ENCODE measurements around the gene CCDC78.

- TF ChIP-seq CTCF (IDR thresholded peaks at IDR 0.05; ENCODE audit: low read length) = no peak
- TF ChIP-seq EZH2 (optimal IDR thresholded peaks at IDR 0.05; ENCODE audit: low read depth, low read length) = no peak
These were observed 40.8 kb upstream of the CCDC78 start for GRCh38 chr16:766820-767640.
